Astrocyte (in vitro differentiated cells and primary cell): ENCODE results near the gene RNASEL. TPM values are rescaled to one million over a fixed set of nuclear protein-coding genes. Genes with fewer than 3 reads are reported as not detected.
A peak's percentile ranks its signal among the peaks of the same experiment; 100 is the strongest.

Experiments
- DNase-seq: peaks from one replicate; pipeline ENCODE4 v3.0.0-alpha.2; 2010; ENCODE audit warnings: low read depth
- FAIRE-seq: peaks from 2 replicates; lab custom pipeline; 2011; peaks lifted over from hg19 to GRCh38; lab: Jason Lieb, UNC
- H2AFZ ChIP-seq: 2 replicates; pipeline ENCODE4 v1.6.0; 2012; ENCODE audit warnings: low read depth, low read length, inconsistent platforms
- H3K27ac ChIP-seq: 2 replicates; pipeline ENCODE4 v1.5.1; 2011; ENCODE audit warnings: low read depth, low read length, inconsistent platforms
- H3K27me3 ChIP-seq: 2 replicates; pipeline ENCODE4 v1.6.0; 2011; ENCODE audit warnings: low read length, inconsistent platforms; ENCODE audit not compliant: insufficient read depth
- H3K36me3 ChIP-seq: 2 replicates; pipeline ENCODE4 v1.5.1; 2011; ENCODE audit warnings: low read length, inconsistent platforms; ENCODE audit not compliant: insufficient read depth
- H3K4me1 ChIP-seq: 2 replicates; pipeline ENCODE4 v1.5.1; 2011; ENCODE audit warnings: low read length, inconsistent platforms; ENCODE audit not compliant: insufficient read depth
- H3K4me2 ChIP-seq: 2 replicates; pipeline ENCODE4 v1.6.0; 2012; ENCODE audit warnings: low read length, inconsistent platforms
- H3K4me3 ChIP-seq: 2 replicates; pipeline ENCODE4 v1.5.1; 2011; ENCODE audit warnings: low read depth, mild to moderate bottlenecking, low read length, inconsistent platforms; ENCODE audit not compliant: insufficient read depth
- H3K79me2 ChIP-seq: 2 replicates; pipeline ENCODE4 v1.6.0; 2012; ENCODE audit warnings: mild to moderate bottlenecking, low read length, inconsistent platforms; ENCODE audit not compliant: insufficient read depth
- H3K9ac ChIP-seq: 2 replicates; pipeline ENCODE4 v1.6.0; 2012; ENCODE audit warnings: mild to moderate bottlenecking, low read length, inconsistent platforms
- H3K9me3 ChIP-seq: 2 replicates; pipeline ENCODE4 v1.5.1; 2012; ENCODE audit warnings: low read depth, mild to moderate bottlenecking, low read length, inconsistent platforms; ENCODE audit not compliant: insufficient read depth
- H4K20me1 ChIP-seq: 2 replicates; pipeline ENCODE4 v1.6.0; 2012; ENCODE audit warnings: low read length, inconsistent platforms; ENCODE audit not compliant: insufficient read depth
- H3K27ac Mint-ChIP-seq: one replicate; pipeline ENCODE4 v1.8.0; 2021; ENCODE audit warnings: mild to moderate bottlenecking, mixed read lengths; ENCODE audit not compliant: unreplicated experiment
- H3K27me3 Mint-ChIP-seq: one replicate; pipeline ENCODE4 v1.8.0; 2021; ENCODE audit warnings: low read depth, mixed read lengths; ENCODE audit not compliant: unreplicated experiment
- H3K36me3 Mint-ChIP-seq: one replicate; pipeline ENCODE4 v1.8.0; 2021; ENCODE audit warnings: low read depth, mixed read lengths; ENCODE audit not compliant: unreplicated experiment
- H3K4me1 Mint-ChIP-seq: one replicate; pipeline ENCODE4 v1.8.0; 2021; ENCODE audit warnings: low read depth, mixed read lengths; ENCODE audit not compliant: unreplicated experiment
- H3K4me3 Mint-ChIP-seq: one replicate; pipeline ENCODE4 v1.8.0; 2021; ENCODE audit warnings: mild to moderate bottlenecking, moderate library complexity, mixed read lengths; ENCODE audit not compliant: unreplicated experiment
- H3K9me3 Mint-ChIP-seq: one replicate; pipeline ENCODE4 v1.8.0; 2021; ENCODE audit warnings: mild to moderate bottlenecking, mixed read lengths; ENCODE audit not compliant: unreplicated experiment
- EZH2 ChIP-seq: IDR thresholded peaks from 2 replicates; pipeline ENCODE4 v1.6.1; 2012; ENCODE audit warnings: mild to moderate bottlenecking, low read length, inconsistent platforms; ENCODE audit not compliant: insufficient read depth
- total RNA-seq: library from RNA; stranded (reverse); gene quantifications from 2 replicates; pipeline ENCODE4 v1.2.1, GENCODE V29; 2021
- TF ChIP-seq, protein P1 (sequence below): IDR thresholded peaks from 2 replicates; pipeline ENCODE4 v1.5.1; 2011; ENCODE audit warnings: low read depth, mild to moderate bottlenecking, inconsistent platforms, low read length, moderate library complexity; ENCODE audit not compliant: insufficient read depth

RNASEL gene
- total RNA-seq, 1 donor from 2014 or later: 1.8 TPM

GRCh38 chr1:182595641-182596240, 6.7 kb upstream of the RNASEL start:
- Mint-ChIP-seq H3K27ac (no peak overlapping the region), H3K4me3 (no peak overlapping the region), H3K9me3 (no peaks in the 10 kb centered on the region), H3K27me3 (peaks cover 12% of the 10 kb centered on the region), H3K36me3 (peaks cover 2% of the 10 kb centered on the region), H3K4me1 (no peaks in the 10 kb centered on the region)
- no peaks in the 10 kb centered on the region for H3K36me3 ChIP-seq
- H3K27me3 ChIP-seq: no peaks in the 10 kb centered on the region
- no peak overlapping the region for H2AFZ ChIP-seq
- no peaks in the 10 kb centered on the region for H3K79me2 ChIP-seq
- H3K4me3 ChIP-seq: no peak overlapping the region
- no peaks in the 10 kb centered on the region for H3K4me1 ChIP-seq
- no peak overlapping the region for H3K9ac ChIP-seq
- FAIRE-seq (no peak), DNase-seq (peak; percentile 49)
- no peaks in the 10 kb centered on the region for H3K9me3 ChIP-seq
- no peak for TF ChIP-seq EZH2
- TF ChIP-seq, protein P1, sequence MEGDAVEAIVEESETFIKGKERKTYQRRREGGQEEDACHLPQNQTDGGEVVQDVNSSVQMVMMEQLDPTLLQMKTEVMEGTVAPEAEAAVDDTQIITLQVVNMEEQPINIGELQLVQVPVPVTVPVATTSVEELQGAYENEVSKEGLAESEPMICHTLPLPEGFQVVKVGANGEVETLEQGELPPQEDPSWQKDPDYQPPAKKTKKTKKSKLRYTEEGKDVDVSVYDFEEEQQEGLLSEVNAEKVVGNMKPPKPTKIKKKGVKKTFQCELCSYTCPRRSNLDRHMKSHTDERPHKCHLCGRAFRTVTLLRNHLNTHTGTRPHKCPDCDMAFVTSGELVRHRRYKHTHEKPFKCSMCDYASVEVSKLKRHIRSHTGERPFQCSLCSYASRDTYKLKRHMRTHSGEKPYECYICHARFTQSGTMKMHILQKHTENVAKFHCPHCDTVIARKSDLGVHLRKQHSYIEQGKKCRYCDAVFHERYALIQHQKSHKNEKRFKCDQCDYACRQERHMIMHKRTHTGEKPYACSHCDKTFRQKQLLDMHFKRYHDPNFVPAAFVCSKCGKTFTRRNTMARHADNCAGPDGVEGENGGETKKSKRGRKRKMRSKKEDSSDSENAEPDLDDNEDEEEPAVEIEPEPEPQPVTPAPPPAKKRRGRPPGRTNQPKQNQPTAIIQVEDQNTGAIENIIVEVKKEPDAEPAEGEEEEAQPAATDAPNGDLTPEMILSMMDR: peak; percentile 92
- peaks cover 2% of the 10 kb centered on the region for H4K20me1 ChIP-seq
- H3K27ac ChIP-seq: no peak overlapping the region
- no peak overlapping the region for H3K4me2 ChIP-seq

DNA sequence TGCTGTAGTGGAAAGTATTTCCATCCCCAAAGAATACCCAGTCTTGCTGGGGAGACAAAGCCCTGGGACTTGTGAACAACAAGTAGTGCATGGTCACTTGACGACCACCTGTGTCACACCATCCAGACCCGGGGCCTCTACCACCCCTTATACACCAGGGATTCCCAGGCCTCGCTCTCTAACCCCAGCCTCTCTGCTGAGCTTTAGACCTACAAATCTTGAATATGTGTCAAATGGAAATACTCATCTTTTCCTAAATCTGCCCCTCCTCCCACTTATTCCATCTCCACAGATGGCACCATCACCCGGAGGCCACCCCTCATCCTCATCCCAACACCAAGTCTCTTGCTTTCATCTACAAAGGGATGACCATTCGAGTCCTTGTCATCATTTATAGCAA, 875 bp upstream of the RNASEL start:
- Mint-ChIP-seq H3K4me3 (no peak overlapping the region), H3K36me3 (no peaks in the 10 kb centered on the region), H3K27me3 (no peaks in the 10 kb centered on the region), H3K4me1 (peaks cover 5% of the 10 kb centered on the region), H3K9me3 (no peaks in the 10 kb centered on the region), H3K27ac (no peak overlapping the region)
- TF ChIP-seq EZH2: no peak
- TF ChIP-seq, protein P1: no peak
- Histone ChIP-seq H3K4me2 (no peak overlapping the region), H2AFZ (no peak overlapping the region), H3K9me3 (no peaks in the 10 kb centered on the region), H3K4me3 (no peak overlapping the region), H3K9ac (no peak overlapping the region), H3K27me3 (no peaks in the 10 kb centered on the region), H3K4me1 (no peaks in the 10 kb centered on the region), H3K36me3 (no peaks in the 10 kb centered on the region), H4K20me1 (no peaks in the 10 kb centered on the region), H3K27ac (no peak overlapping the region), H3K79me2 (no peaks in the 10 kb centered on the region)
- no peak for DNase-seq
- FAIRE-seq: no peak

DNA sequence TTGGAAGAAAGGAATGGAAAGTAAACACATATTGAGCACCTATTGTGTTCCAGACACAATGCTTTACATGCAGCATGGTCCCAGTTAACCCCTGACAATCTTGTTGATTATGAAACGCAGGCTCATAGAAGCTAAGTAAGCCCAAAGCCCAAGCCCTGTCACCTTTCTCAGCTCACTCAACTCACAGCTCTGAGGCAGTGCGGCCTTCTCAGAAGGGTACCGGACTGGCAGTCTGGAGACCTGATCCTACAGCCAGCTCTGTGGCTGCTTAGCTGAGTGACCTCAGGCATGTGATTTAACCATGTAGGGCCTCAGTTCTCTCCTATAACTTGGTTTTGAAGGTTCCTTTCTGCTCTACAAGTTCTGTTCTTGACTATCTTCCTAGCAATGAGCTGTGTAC, 464 bp upstream of the RNASEL start:
- Histone ChIP-seq H3K27me3 (no peaks in the 10 kb centered on the region), H3K4me2 (peak overlapping the region; percentile 91)

More for the DNA sequence above, 464 bp upstream of the RNASEL start:
- Histone ChIP-seq H3K4me1 (no peaks in the 10 kb centered on the region), H3K4me3 (no peak overlapping the region), H3K9ac (no peak overlapping the region), H3K79me2 (no peaks in the 10 kb centered on the region), H4K20me1 (no peaks in the 10 kb centered on the region), H2AFZ (peak overlapping the region; percentile 92), H3K36me3 (no peaks in the 10 kb centered on the region), H3K27ac (no peak overlapping the region), H3K9me3 (no peaks in the 10 kb centered on the region)
- H3K27me3 Mint-ChIP-seq: no peaks in the 10 kb centered on the region
- FAIRE-seq (no peak), DNase-seq (no peak)
- no peaks in the 10 kb centered on the region for H3K9me3 Mint-ChIP-seq
- H3K4me3 Mint-ChIP-seq: peak overlapping the region; percentile 87
- H3K4me1 Mint-ChIP-seq: peaks cover 5% of the 10 kb centered on the region
- no peak for TF ChIP-seq EZH2
- TF ChIP-seq, protein P1: no peak
- no peak overlapping the region for H3K27ac Mint-ChIP-seq
- no peaks in the 10 kb centered on the region for H3K36me3 Mint-ChIP-seq
